Natural killer cell treated with Interleukin-12 subunit alpha and Interleukin-12 subunit beta and Interleukin-15 and Interleukin-18, amount 100 ng/mL, for 72 hours (primary cell): ENCODE measurements around the gene ASXL2. TPM values are rescaled to one million over a fixed set of nuclear protein-coding genes. Genes with fewer than 3 reads are reported as not detected.

ENCODE experiments used
- ATAC-seq, 2 donors: fragments of 150-1000 bp; cut with Tn5 transposase in 1 of 2; sonication (Bioruptor Pico), chemical (Tn5 transposase) in 1 of 2; 2 replicates each; pipeline ENCODE4 v1.10.0; 2021
- DNase-seq: peaks from one replicate; pipeline ENCODE4 v3.0.0; 2022; ENCODE audit warnings: low spot score
- H3K27ac Mint-ChIP-seq, 2 donors: 1 replicate in 1 of 2; 2 replicates in 1 of 2; pipeline ENCODE4 v1.8.0; 2022; ENCODE audit warnings: mixed read lengths in 2 of 2, mild to moderate bottlenecking in 1 of 2, moderate library complexity in 1 of 2
- H3K27me3 Mint-ChIP-seq, 2 donors: 1 replicate in 1 of 2; 2 replicates in 1 of 2; pipeline ENCODE4 v1.8.0; 2022; ENCODE audit warnings: mixed read lengths in 2 of 2
- H3K36me3 Mint-ChIP-seq: one replicate; pipeline ENCODE4 v1.8.0; 2022; ENCODE audit warnings: mixed read lengths
- H3K4me1 Mint-ChIP-seq, 2 donors: 1 replicate in 1 of 2; 2 replicates in 1 of 2; pipeline ENCODE4 v1.8.0; 2022; ENCODE audit warnings: low read depth in 2 of 2, mixed read lengths in 2 of 2, mild to moderate bottlenecking in 1 of 2
- H3K4me3 Mint-ChIP-seq: one replicate; pipeline ENCODE4 v1.8.0; 2022; ENCODE audit warnings: mixed read lengths
- H3K9me3 Mint-ChIP-seq: 2 replicates; pipeline ENCODE4 v1.8.0; 2022; ENCODE audit warnings: mixed read lengths
- total RNA-seq, 2 donors: library from RNA; stranded (reverse); gene quantifications; one replicate each; pipeline ENCODE4 v1.2.3, GENCODE V29; 2022

Gene ASXL2
- total RNA-seq, 2 donors from 2014 or later, result 37.2 to 38.8 TPM

DNA sequence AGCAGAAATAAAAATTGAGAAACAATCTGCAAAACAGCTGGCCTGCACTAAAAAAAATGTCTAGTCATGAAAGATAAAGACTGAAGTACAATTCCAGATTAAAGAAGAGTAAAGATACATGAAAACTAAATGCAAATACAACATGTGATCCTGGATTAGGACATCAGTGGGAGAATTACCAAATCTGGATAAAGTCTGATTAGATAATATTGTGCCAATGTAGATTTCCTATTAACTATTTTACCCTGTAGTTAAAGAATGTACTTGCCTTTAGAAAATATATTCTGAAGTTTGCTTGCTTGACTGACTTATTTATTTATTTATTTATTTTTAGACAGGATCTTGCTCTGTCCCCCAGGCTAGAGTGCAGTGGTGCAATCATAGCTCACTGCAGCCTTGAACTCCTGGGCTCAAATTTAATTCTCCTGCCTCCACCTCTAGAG, 58.7 kb downstream of the ASXL2 start:
- Mint-ChIP-seq H3K4me3 (no peak overlapping the region), H3K36me3 (peaks cover 10% of the 10 kb centered on the region), H3K4me1 (peaks cover 37 to 63% of the 10 kb centered on the region in 2 donors), H3K9me3 (no peaks in the 10 kb centered on the region), H3K27ac (no peak overlapping the region), H3K27me3 (no peaks in the 10 kb centered on the region)
- ATAC-seq, result no peak
- DNase-seq, result no peak

DNA sequence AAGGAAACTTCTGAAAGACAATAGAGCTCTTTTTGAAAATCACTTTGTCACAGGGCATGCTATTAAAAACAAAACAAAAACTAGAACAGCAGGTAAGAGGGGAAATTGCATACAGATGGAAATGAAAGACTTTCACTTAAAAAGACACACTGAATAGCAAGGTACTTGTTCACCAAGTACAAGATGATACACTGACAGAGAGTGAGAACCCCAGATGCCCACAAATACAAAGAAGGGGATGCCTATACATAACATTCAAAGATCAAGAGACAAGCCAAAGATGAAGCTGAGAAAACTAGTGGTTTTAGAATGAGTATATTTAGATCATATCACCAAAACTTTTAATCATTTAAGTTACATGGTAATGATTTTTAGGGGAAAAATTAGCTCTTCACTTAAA, 60.7 kb downstream of the ASXL2 start:
- ATAC-seq, result peak; percentile 74 to 85
- peak overlapping the region; percentile 85 for H3K4me3 Mint-ChIP-seq
- H3K4me1 Mint-ChIP-seq, result peaks cover 40 to 61% of the 10 kb centered on the region in 2 donors
- no peak for DNase-seq
- peaks cover 9% of the 10 kb centered on the region for H3K36me3 Mint-ChIP-seq
- no peaks in the 10 kb centered on the region for H3K27me3 Mint-ChIP-seq
- peak overlapping the region; percentile 90 to 92 for H3K27ac Mint-ChIP-seq
- no peaks in the 10 kb centered on the region for H3K9me3 Mint-ChIP-seq

- Mint-ChIP-seq H3K4me3 (peak overlapping the region; percentile 85), H3K4me1 (peaks cover 37 to 58% of the 10 kb centered on the region in 2 donors), H3K27me3 (no peaks in the 10 kb centered on the region), H3K36me3 (peaks cover 5% of the 10 kb centered on the region), H3K27ac (peak overlapping the region; percentile 90 to 92), H3K9me3 (no peaks in the 10 kb centered on the region)
- ATAC-seq (no peak), DNase-seq (no peak)
Measured at GRCh38 chr2:25817006-25817405, 61.3 kb downstream of the ASXL2 start.

GRCh38 chr2:25816249-25816648, 62.0 kb downstream of the ASXL2 start:
- H3K9me3 Mint-ChIP-seq, result no peaks in the 10 kb centered on the region
- H3K4me1 Mint-ChIP-seq, result peaks cover 32 to 50% of the 10 kb centered on the region in 2 donors
- peak; percentile 73 to 83 for ATAC-seq
- no peaks in the 10 kb centered on the region for H3K27me3 Mint-ChIP-seq
- H3K27ac Mint-ChIP-seq, result peak overlapping the region; percentile 90 to 92
- no peak for DNase-seq
- peak overlapping the region; percentile 85 for H3K4me3 Mint-ChIP-seq
- peaks cover 5% of the 10 kb centered on the region for H3K36me3 Mint-ChIP-seq

DNA sequence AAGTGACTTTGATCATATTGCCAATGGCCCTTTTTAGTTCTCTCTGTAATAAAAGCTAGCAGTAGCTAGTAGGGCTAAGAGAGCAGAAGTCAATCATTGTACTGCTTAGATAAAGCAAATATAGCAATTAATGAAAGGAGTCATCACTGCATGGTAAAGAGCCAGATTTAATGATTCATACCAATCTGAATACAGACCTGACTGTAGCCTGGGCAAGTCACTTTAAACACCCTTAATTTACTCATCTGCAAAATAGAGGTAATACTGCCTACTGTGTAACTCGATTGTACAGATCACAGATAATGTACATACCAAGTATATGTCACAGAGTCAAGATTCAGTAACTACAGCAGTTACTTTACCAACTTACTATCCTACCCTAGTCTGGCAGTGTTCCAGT, 63.6 kb downstream of the ASXL2 start:
- peaks cover 5% of the 10 kb centered on the region for H3K36me3 Mint-ChIP-seq
- peak overlapping the region; percentile 85 for H3K4me3 Mint-ChIP-seq
- H3K27ac Mint-ChIP-seq, result peak overlapping the region; percentile 90 to 92
- DNase-seq, result no peak
- H3K4me1 Mint-ChIP-seq, result peaks cover 38 to 57% of the 10 kb centered on the region in 2 donors
- H3K27me3 Mint-ChIP-seq, result no peaks in the 10 kb centered on the region
- peak in 1 of 2 donors; percentile 60 for ATAC-seq
- no peaks in the 10 kb centered on the region for H3K9me3 Mint-ChIP-seq

GRCh38 chr2:25810428-25810827, 67.9 kb downstream of the ASXL2 start:
- H3K27ac Mint-ChIP-seq, result peak overlapping the region in 1 of 2 donors; percentile 26
- no peak overlapping the region for H3K4me3 Mint-ChIP-seq
- ATAC-seq (no peak), DNase-seq (no peak)
- no peaks in the 10 kb centered on the region for H3K27me3 Mint-ChIP-seq
- H3K9me3 Mint-ChIP-seq, result no peaks in the 10 kb centered on the region
- H3K36me3 Mint-ChIP-seq, result peaks cover 4% of the 10 kb centered on the region
- H3K4me1 Mint-ChIP-seq, result peaks cover 28 to 47% of the 10 kb centered on the region in 2 donors

DNA sequence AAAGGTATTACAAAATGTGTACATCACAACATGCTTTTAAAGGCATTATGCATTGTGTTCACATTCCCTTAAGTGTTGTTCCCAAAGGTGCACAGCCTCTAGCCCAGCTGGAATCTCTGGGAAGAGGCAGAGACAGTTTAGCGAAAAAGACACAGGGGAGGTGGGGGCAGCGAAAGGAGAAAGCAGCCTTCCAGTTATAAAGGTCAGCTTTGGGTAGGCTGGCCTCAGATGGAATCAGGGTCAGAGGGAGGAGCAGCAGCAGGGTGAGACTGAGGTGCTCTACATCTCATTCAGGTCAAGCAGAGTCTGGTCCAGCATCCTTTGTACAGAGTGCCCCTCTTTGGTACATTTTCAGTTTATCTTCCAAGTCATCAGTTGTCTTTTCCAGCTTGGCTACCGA, 68.6 kb downstream of the ASXL2 start:
- no peak for ATAC-seq
- DNase-seq, result no peak
- no peak overlapping the region for H3K4me3 Mint-ChIP-seq
- no peak overlapping the region for H3K27ac Mint-ChIP-seq
- peaks cover 4% of the 10 kb centered on the region for H3K36me3 Mint-ChIP-seq
- no peaks in the 10 kb centered on the region for H3K9me3 Mint-ChIP-seq
- H3K27me3 Mint-ChIP-seq, result no peaks in the 10 kb centered on the region
- peaks cover 23 to 41% of the 10 kb centered on the region in 2 donors for H3K4me1 Mint-ChIP-seq

DNA sequence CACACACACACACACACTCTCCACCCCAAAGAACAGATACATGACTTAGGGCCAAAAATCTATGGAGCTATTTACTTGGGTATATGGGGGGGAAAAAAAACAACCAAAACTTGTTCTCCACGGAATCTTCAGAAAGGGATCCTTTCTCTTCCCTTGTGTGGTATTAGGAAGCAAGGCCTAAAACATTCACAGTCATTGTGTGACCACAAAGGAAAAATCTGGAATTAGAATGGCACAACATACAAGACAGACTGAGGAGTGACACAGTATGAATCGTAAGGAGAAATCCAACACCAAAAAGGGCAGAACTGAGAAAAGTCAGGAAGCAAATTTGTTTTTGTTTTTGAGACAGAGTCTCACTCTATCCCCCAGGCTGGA, 70.3 kb downstream of the ASXL2 start:
- Mint-ChIP-seq H3K9me3 (no peaks in the 10 kb centered on the region), H3K4me1 (peaks cover 20 to 42% of the 10 kb centered on the region in 2 donors), H3K4me3 (no peak overlapping the region), H3K27me3 (no peaks in the 10 kb centered on the region), H3K36me3 (peaks cover 13% of the 10 kb centered on the region), H3K27ac (no peak overlapping the region)
- DNase-seq (no peak), ATAC-seq (no peak)

DNA sequence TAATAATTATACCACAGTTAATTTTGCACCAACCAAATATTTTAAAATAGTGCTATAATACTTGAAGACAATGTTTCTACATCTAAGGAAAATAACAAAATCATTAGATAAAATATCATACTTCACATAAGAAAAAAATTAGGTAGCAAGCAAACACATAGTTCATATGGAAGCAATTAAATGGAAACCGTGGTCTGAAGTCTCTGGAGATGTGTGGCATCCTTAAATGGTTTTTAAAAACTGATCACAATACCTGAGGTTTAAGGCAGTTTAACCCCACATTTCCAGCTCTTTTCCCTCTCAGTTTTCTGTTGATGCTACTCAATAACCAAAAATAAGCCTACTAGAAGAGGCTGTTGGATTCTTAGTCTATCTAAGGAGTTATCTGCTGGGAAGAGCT, 71.3 kb downstream of the ASXL2 start:
- H3K27ac Mint-ChIP-seq, result no peak overlapping the region
- H3K4me1 Mint-ChIP-seq, result peaks cover 17 to 35% of the 10 kb centered on the region in 2 donors
- DNase-seq, result no peak
- peaks cover 13% of the 10 kb centered on the region for H3K36me3 Mint-ChIP-seq
- H3K27me3 Mint-ChIP-seq, result no peaks in the 10 kb centered on the region
- H3K9me3 Mint-ChIP-seq, result no peaks in the 10 kb centered on the region
- H3K4me3 Mint-ChIP-seq, result no peak overlapping the region
- ATAC-seq, result no peak

DNA sequence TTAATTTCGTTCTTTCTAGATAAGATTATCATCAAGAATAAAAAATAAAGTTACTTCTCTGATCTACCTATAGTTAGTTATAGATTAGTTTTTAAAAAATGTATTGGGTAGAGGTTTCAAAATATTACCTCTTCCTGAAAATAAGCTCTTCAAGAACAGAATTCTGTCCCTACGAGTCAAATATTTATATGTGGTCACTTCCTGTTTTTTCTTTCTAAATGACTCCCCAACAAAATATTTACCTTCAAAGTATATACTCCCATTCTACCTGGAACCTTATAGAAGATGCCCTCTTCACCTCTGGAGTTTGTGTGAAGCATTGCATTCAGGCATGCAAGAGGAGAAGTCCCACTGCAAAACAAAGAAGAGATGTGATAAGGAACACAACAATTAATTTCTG, 72.3 kb downstream of the ASXL2 start:
- H3K27me3 Mint-ChIP-seq, result no peaks in the 10 kb centered on the region
- ATAC-seq (no peak), DNase-seq (no peak)
- peaks cover 22 to 35% of the 10 kb centered on the region in 2 donors for H3K4me1 Mint-ChIP-seq
- H3K36me3 Mint-ChIP-seq, result peaks cover 13% of the 10 kb centered on the region
- H3K4me3 Mint-ChIP-seq, result peak overlapping the region; percentile 16
- H3K9me3 Mint-ChIP-seq, result no peaks in the 10 kb centered on the region
- H3K27ac Mint-ChIP-seq, result peak overlapping the region in 1 of 2 donors; percentile 32

DNA sequence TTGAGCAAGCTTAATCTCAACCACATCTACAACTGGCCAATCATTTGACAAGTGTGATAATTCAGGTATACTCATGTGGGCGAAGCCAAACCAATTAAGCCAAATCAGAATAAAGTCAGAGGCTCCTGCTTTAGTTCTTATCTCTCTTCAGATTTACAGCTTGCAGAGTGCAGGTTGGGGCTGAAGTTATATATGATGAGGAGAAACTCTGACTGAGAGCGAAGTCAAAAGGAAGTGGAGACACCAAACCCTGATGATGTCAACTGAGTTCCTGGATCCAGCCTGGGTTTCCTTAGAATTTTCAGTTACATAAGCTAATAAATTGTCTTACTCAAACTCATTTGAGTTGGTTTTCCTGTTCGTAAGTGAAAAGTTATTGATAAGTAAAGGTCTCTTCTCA, 73.9 kb downstream of the ASXL2 start:
- H3K4me1 Mint-ChIP-seq, result peaks cover 15 to 29% of the 10 kb centered on the region in 2 donors
- H3K4me3 Mint-ChIP-seq, result peak overlapping the region; percentile 18
- peak overlapping the region in 1 of 2 donors; percentile 25 for H3K27ac Mint-ChIP-seq
- no peaks in the 10 kb centered on the region for H3K27me3 Mint-ChIP-seq
- no peak for DNase-seq
- H3K36me3 Mint-ChIP-seq, result peaks cover 13% of the 10 kb centered on the region
- no peaks in the 10 kb centered on the region for H3K9me3 Mint-ChIP-seq
- ATAC-seq, result peak in 1 of 2 donors; percentile 62

DNA sequence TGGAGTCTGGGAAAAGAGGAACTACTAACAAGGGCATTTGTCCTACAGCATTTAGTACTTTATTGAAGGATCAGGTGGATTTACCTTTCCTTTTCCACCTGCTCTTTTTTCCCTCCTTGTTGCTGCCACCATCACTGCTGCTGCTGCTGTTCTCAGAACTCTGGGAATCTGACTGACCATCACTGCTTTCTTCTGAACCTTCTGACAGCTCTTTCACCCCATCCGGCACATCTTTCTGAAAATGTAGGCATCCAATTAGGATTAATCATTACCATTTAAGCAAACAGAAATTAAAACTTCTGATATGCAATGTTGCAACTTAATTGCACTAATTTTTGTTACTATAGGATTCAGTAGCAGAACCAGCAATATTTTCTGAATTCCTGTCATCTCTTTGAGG, 79.0 kb downstream of the ASXL2 start:
- DNase-seq, result no peak
- H3K4me1 Mint-ChIP-seq, result peaks cover 48 to 54% of the 10 kb centered on the region in 2 donors
- peaks cover 21% of the 10 kb centered on the region for H3K36me3 Mint-ChIP-seq
- no peak overlapping the region for H3K27ac Mint-ChIP-seq
- H3K9me3 Mint-ChIP-seq, result no peaks in the 10 kb centered on the region
- no peak overlapping the region for H3K4me3 Mint-ChIP-seq
- ATAC-seq, result no peak
- no peaks in the 10 kb centered on the region for H3K27me3 Mint-ChIP-seq

GRCh38 chr2:25797620-25798488, 80.4 kb downstream of the ASXL2 start:
- peak in 1 of 2 donors; percentile 59 for ATAC-seq
- Mint-ChIP-seq H3K4me1 (peaks cover 51 to 58% of the 10 kb centered on the region in 2 donors), H3K36me3 (peaks cover 13% of the 10 kb centered on the region), H3K27me3 (no peaks in the 10 kb centered on the region), H3K9me3 (no peaks in the 10 kb centered on the region), H3K4me3 (peak overlapping the region; percentile 65), H3K27ac (peak overlapping the region; percentile 92 to 95)
- no peak for DNase-seq

- peaks cover 13% of the 10 kb centered on the region for H3K36me3 Mint-ChIP-seq
- H3K9me3 Mint-ChIP-seq, result no peaks in the 10 kb centered on the region
- H3K27me3 Mint-ChIP-seq, result no peaks in the 10 kb centered on the region
- ATAC-seq (peak; percentile 61 to 74), DNase-seq (no peak)
- peak overlapping the region; percentile 92 to 95 for H3K27ac Mint-ChIP-seq
- peak overlapping the region; percentile 84 for H3K4me3 Mint-ChIP-seq
- H3K4me1 Mint-ChIP-seq, result peaks cover 57 to 74% of the 10 kb centered on the region in 2 donors
Measured at GRCh38 chr2:25794544-25795276, 83.6 kb downstream of the ASXL2 start.
